Stimulated activated CD8-positive, alpha-beta memory T cell treated with anti-CD3 and anti-CD28 coated beads, Interleukin-4, amount 100 ng/mL, for 4 hours (primary cell): ENCODE results near the gene SERTAD1.

Experiments used
- DNase-seq, 2 donors: peaks; one replicate each; pipeline ENCODE4 v3.0.0-alpha.2; 2020; ENCODE audit warnings: low read depth in 2 of 2, low spot score in 1 of 2

Gene SERTAD1

DNA sequence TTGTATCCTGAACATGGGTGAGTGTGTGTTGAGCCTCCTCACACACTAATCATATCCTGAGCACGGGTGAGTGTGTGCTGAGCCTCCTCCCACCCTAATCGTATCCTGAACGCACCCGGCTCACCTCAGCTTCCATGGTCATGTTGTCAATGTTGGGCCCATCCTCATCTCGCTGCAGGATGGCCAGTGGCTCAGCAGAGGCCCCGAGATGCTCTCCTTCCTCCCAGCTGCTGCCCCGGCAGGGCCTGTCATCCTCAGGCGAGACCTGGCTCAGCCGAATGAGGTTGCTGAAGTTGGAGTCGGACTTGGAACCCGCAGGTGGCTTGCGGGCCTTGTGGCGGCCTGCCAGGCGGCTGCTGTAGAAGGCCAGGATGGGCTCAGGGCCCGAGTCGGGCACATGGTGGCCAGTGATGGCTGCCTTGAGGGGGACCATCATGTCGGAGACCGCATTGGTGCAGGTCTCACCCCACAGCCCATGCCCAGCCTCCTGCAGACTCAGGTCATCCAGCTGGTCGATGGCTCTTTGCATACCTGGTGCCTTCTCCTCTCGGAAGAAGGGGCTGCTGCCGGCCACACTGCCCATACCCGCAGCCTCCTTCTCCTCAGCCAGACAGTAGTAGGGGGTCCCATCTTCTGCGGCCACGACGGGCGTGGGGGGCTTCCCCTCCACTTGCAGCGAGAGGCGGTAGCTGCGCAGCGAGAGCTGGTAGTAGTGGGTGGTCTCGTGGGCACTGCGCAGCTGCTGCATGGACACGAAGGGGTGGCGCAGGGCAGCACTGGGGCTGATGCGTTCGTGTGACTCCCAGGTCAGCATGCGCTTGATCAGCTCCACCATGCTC, 45.4 kb downstream of the SERTAD1 start:
- DNase-seq, result no peak

DNA sequence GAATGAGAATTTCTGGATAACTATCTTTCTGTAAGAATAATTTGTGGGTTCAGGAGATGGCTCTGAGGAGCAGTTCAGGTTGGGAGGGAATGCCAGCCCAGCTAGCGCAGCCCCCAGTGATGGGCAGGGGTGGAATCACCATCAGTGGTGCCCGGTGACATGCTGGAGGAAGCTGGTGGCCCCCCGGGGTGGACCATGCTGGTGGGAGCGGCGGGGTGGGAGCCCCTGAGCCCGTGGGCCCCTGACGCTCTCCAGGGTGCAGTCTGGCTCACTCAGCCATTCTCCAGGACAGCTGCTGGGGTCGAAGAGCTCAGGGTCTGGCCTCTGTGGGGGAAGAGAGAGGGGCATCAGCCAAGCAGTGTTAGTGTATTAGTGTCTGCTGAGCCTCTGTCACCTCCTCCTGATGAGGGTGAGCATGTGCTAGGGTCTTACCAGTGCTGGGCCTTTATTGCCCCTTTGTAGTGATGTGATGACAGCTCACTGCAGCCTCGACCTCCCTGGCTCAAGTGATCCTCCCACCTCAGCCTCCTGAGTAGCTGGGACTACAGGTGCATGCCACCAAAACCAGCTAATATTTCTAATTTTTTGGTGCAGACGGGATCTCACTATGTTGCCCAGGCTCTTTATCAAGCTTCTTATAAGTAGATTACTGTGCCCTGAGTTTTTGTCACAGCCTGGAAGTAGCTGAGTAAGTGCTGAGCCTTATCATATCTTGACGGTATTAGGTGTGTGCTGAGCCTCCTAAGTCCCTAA, 46.2 kb downstream of the SERTAD1 start:
- DNase-seq, result no peak

DNA sequence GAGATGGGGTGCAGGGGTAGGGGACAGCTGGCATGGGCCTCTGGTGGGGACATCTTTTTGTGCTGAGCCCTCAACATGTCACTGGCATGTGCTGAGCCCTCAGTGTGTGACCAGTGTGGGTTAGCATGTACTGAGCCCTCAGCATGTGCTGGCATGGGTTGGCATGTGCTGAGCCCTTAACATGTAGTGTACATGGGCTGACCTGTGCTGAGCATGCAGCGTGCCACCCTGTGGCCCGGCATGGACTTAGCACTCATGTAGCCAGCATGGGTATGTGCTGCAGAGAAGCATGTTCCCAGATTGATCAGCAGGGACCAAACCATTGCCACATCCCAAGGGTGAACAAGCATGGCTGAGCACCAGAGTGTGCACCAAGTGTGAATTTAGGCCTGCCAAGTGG, 47.3 kb downstream of the SERTAD1 start:
- DNase-seq, result no peak

DNA sequence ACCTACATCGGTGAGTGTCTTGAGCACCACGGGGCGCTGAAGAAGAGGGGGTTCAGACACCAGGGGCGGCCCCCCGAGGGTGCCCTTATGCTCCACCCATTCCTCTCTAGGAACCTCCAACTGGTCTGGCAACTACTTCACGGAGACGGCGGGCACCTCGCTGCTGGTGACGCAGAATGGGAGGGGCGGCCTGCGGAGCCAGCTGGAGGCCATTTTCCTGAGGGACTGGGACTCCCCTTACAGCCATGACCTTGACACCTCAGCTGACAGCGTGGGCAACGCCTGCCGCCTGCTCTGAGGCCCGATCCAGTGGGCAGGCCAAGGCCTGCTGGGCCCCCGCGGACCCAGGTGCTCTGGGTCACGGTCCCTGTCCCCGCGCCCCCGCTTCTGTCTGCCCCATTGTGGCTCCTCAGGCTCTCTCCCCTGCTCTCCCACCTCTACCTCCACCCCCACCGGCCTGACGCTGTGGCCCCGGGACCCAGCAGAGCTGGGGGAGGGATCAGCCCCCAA, 47.9 kb downstream of the SERTAD1 start:
- no peak for DNase-seq

- DNase-seq, result no peak
Observed at GRCh38 chr19:40376286-40376862, 49.4 kb downstream of the SERTAD1 start.

DNA sequence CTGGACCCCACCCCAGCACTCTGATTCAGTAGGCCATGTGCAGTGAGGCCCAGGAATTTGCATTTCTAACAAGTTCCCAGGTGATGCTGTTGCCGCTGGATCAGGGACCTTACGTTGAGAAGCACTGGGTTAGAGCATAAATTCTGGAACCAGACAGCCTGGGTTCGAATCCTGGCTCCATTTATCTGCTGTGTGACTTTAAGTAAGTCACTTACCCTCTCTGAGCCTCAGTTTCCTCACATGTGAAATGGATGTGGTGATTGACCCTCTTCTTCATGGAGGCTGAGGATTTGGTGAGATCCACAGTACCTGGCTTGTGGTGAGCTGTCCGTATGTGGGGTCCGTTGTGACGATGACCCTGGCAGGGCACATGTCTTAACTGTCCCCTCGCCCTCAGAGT, 51.7 kb downstream of the SERTAD1 start:
- DNase-seq, result no peak

DNA sequence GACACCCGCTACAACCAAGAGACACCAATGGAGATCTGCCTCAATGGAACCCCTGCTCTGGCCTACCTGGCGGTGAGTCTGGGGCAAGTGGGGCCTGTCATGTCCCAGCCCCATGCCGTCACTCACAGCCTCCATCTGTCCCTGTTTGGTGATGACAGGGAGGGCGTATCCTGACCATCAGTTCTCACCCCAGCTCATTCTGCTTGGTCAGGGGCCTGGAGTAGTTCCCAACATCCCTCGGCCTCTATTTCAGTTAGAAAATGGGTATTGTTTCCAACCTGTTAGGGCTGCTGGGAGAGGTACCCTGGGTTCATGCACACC, 54.0 kb downstream of the SERTAD1 start:
- DNase-seq, result no peak
